ENCODE measurements around the gene DCDC1.

The DCDC1 gene

DNA sequence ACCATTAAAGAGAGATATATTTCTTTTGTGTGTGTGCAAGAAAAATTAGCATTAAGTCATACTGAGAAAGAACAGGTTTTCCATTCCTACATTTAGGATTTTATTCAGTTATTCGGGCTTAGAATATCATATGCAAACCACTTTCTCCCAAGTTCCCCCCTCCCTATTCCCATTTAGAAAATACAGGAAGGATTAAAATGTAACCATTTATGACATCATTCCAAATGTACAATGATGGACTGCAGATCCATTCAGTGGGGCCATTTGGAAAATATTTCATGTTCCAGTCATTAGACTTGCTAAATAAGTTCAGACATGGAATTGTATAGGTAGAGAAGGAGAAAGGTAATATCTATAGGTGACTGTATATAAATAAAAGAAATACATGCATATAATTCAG lies 554.8 kb downstream of the DCDC1 start:
- Histone ChIP-seq H2AFZ (ENCODE audit: low read depth, low read length) (no peak overlapping the region), H3K9me3 (ENCODE audit: low read length) (no peaks in the 10 kb centered on the region), H3K27me3 (ENCODE audit: insufficient read depth, low read length) (no peaks in the 10 kb centered on the region), H3K4me3 (ENCODE audit: low read length) (no peak overlapping the region), H3K4me1 (ENCODE audit: insufficient read depth, low read length) (no peaks in the 10 kb centered on the region), H3K36me3 (ENCODE audit: insufficient read depth, low read length) (no peaks in the 10 kb centered on the region)

All from neuron (in vitro differentiated cells).